Bronchial epithelial cell (primary cell): ENCODE measurements around the gene SPATA1. TPM values are rescaled to one million over a fixed set of nuclear protein-coding genes. Genes with fewer than 3 reads are reported as not detected.

Experiments
- DNase-seq: peaks from one replicate; pipeline ENCODE4 v3.0.0-alpha.2; 2010; ENCODE audit warnings: low read depth
- FAIRE-seq: peaks from 2 replicates; lab custom pipeline; 2011; peaks lifted over from hg19 to GRCh38; lab: Jason Lieb, UNC
- H3K27me3 ChIP-seq: 2 replicates; pipeline ENCODE4 v1.5.1; 2011; ENCODE audit warnings: low read length; ENCODE audit not compliant: control insufficient read depth, insufficient read depth
- H3K36me3 ChIP-seq: 2 replicates; pipeline ENCODE4 v1.5.1; 2011; ENCODE audit warnings: low read length; ENCODE audit not compliant: control insufficient read depth, insufficient read depth
- H3K4me3 ChIP-seq: 2 replicates; pipeline ENCODE4 v1.5.1; 2011; ENCODE audit warnings: mild to moderate bottlenecking, low read depth, low read length, control low read depth
- total RNA-seq: library from RNA; depleted of rRNA; stranded (reverse); fragments of >200 nt; gene quantifications from 2 replicates; pipeline ENCODE4 v1.2.1, GENCODE V29; 2014
- TF ChIP-seq, protein P1 (sequence below): IDR thresholded peaks from 2 replicates; pipeline ENCODE4 v1.5.1; 2011; ENCODE audit warnings: mild to moderate bottlenecking, moderate library complexity, low read length, control low read depth, inconsistent platforms; ENCODE audit not compliant: insufficient read depth, severe bottlenecking

Gene SPATA1
- total RNA-seq, 1 donor from 2014 or later = 0.26 TPM

DNA sequence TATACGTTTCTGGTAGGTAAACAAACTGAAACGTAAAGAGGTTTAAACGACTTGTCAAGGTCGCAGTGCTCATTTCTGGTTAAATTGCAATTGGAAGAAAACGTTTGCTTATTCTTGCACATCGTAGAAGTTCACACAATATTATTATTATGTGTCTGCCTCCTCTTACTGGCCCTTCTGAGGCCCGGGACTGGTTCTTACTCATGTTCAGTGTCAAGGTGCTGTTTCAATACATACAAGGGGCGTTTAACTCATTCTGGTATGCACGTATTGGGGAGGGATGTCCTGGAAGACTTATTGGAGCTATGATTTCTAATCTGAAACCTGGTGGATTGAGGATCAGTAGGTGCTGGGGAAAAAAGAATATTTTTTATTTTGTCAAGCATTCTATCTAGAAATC, 26.2 kb upstream of the SPATA1 start:
- DNase-seq (no peak), FAIRE-seq (no peak)
- Histone ChIP-seq H3K36me3 (peaks cover 3% of the 10 kb centered on the region), H3K27me3 (no peaks in the 10 kb centered on the region), H3K4me3 (peak overlapping the region; percentile 65)
- TF ChIP-seq, protein P1, sequence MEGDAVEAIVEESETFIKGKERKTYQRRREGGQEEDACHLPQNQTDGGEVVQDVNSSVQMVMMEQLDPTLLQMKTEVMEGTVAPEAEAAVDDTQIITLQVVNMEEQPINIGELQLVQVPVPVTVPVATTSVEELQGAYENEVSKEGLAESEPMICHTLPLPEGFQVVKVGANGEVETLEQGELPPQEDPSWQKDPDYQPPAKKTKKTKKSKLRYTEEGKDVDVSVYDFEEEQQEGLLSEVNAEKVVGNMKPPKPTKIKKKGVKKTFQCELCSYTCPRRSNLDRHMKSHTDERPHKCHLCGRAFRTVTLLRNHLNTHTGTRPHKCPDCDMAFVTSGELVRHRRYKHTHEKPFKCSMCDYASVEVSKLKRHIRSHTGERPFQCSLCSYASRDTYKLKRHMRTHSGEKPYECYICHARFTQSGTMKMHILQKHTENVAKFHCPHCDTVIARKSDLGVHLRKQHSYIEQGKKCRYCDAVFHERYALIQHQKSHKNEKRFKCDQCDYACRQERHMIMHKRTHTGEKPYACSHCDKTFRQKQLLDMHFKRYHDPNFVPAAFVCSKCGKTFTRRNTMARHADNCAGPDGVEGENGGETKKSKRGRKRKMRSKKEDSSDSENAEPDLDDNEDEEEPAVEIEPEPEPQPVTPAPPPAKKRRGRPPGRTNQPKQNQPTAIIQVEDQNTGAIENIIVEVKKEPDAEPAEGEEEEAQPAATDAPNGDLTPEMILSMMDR = no peak

DNA sequence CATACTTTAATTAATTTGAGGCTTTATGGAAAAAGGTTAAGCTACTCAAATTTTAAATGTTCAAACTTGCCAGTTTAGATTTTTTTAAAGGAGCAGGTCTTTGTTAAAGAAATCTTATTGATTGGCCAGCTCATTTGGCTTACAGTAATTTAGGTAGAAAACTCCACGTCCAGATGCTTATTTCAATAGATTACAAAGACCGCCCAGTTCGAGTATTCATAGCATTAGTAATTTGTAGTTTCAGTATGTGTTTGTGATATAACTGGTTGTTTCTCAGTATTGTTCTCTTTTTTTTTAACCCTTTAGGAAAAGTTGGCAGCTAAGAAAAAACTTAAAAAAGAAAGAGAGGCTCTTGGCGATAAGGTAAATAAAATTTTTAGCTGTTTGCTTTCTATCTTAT, 25.5 kb upstream of the SPATA1 start:
- peaks cover 3% of the 10 kb centered on the region for H3K36me3 ChIP-seq
- DNase-seq (no peak), FAIRE-seq (no peak)
- no peaks in the 10 kb centered on the region for H3K27me3 ChIP-seq
- TF ChIP-seq, protein P1 = no peak
- no peak overlapping the region for H3K4me3 ChIP-seq

DNA sequence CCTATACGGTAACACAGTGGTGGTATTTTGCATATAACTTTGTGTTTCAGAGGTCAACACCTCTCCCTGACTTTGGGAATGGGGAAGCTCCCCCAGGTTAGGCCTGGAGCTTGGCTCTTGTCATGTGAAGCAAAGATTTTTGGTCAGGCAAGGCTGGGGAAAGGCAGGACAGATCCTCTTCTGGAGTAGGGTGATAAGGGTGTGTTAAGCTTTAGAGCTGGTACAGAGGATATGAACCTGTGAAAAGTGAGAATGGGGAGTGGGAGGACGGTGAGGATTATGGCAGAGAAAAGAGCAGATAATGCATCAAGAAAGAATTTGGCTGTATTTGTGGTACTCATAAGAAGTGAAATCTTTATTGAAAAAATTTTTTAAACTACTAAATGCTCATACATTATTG, 24.9 kb upstream of the SPATA1 start:
- FAIRE-seq (no peak), DNase-seq (no peak)
- H3K4me3 ChIP-seq = no peak overlapping the region
- no peaks in the 10 kb centered on the region for H3K27me3 ChIP-seq
- TF ChIP-seq, protein P1 = no peak
- H3K36me3 ChIP-seq = peaks cover 3% of the 10 kb centered on the region

DNA sequence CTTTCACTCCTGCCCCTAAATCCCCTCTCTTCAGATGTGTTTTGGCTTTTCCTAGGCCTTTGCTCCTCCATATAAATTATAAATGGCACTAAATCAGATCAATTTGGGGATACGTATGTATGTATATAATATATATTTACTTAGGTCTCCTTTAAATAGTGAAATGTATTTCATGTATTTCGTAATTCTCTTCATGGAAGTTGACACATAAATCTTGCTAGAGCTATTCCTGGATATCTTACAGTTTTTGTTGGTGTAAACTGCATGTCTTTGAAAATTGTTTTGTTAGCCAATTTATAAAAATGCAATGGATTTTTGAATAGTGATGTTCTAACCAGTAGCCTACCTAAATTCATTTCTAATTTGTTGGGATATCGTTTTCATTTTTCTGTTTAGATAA, 18.1 kb upstream of the SPATA1 start:
- TF ChIP-seq, protein P1 = no peak
- DNase-seq (no peak), FAIRE-seq (no peak)
- H3K36me3 ChIP-seq = peaks cover 7% of the 10 kb centered on the region
- H3K4me3 ChIP-seq = no peak overlapping the region
- no peaks in the 10 kb centered on the region for H3K27me3 ChIP-seq

- Histone ChIP-seq H3K4me3 (no peak overlapping the region), H3K36me3 (peaks cover 6% of the 10 kb centered on the region), H3K27me3 (no peaks in the 10 kb centered on the region)
- FAIRE-seq (no peak), DNase-seq (no peak)
- TF ChIP-seq, protein P1 = no peak
Observed at GRCh38 chr1:84489766-84490165, 16.4 kb upstream of the SPATA1 start.

DNA sequence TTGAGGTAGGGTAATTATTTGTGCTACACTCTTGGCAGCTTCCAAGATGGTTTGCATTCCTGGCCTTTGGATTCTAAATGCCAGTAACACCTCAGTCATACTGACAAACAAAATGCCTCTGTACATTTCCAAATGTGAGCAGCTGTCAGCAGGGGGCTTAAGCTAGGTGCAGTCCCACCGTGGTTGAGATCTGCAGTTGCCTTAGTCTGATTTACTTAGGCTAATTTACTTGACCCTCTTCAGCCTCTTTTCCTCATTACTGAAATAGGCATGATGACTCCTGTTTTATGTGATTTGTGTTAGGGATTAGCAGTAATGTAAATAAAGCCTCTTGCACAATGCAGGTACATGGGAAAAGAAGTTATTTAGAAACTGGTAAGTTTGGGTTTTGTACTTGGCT, 13.5 kb upstream of the SPATA1 start:
- TF ChIP-seq, protein P1 = no peak
- H3K4me3 ChIP-seq = no peak overlapping the region
- no peak for FAIRE-seq
- DNase-seq = peak; percentile 65
- H3K36me3 ChIP-seq = peaks cover 7% of the 10 kb centered on the region
- H3K27me3 ChIP-seq = no peaks in the 10 kb centered on the region
